ENCODE results near the gene KCNT2.

Gene KCNT2

DNA sequence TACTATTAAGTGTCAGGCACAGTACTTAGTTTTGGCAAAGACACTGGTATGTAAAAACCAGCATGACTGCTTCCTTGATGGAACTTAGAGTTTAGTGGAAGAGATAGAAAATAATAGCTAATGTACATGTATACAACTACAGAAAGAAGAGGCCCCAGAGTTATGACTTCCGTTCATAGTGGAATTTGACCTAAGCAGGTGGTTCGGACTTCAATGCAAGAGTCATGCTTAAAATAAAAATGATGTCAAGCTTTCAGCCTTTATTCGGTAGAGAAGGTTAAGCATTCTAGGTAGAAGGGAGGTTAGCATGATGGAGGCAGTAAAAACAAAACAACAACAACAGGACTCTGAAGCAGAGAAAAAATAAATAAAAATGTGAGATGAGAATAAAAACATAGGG lies 165.9 kb downstream of the KCNT2 start:
- Histone ChIP-seq H3K27ac (no peak overlapping the region), H3K4me2 (no peak overlapping the region), H2AFZ (ENCODE audit: low read depth) (no peak overlapping the region), H4K20me1 (ENCODE audit: insufficient read depth) (no peaks in the 10 kb centered on the region), H3K79me2 (ENCODE audit: insufficient read depth, low read depth) (no peaks in the 10 kb centered on the region), H3K27me3 (ENCODE audit: insufficient read depth, low read depth) (no peaks in the 10 kb centered on the region), H3K36me3 (ENCODE audit: insufficient read depth) (no peaks in the 10 kb centered on the region), H3K4me3 (IDR thresholded peaks at IDR 0.05; ENCODE audit: insufficient read depth, low read depth, low read length) (no peak overlapping the region), H3K4me1 (ENCODE audit: low read depth, poor library complexity, severe bottlenecking) (no peaks in the 10 kb centered on the region), H3K9ac (no peak overlapping the region)
- TF ChIP-seq, protein P1, sequence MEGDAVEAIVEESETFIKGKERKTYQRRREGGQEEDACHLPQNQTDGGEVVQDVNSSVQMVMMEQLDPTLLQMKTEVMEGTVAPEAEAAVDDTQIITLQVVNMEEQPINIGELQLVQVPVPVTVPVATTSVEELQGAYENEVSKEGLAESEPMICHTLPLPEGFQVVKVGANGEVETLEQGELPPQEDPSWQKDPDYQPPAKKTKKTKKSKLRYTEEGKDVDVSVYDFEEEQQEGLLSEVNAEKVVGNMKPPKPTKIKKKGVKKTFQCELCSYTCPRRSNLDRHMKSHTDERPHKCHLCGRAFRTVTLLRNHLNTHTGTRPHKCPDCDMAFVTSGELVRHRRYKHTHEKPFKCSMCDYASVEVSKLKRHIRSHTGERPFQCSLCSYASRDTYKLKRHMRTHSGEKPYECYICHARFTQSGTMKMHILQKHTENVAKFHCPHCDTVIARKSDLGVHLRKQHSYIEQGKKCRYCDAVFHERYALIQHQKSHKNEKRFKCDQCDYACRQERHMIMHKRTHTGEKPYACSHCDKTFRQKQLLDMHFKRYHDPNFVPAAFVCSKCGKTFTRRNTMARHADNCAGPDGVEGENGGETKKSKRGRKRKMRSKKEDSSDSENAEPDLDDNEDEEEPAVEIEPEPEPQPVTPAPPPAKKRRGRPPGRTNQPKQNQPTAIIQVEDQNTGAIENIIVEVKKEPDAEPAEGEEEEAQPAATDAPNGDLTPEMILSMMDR (conservative IDR thresholded peaks at IDR 0.05; ENCODE audit: low read depth, low read length) = no peak

DNA sequence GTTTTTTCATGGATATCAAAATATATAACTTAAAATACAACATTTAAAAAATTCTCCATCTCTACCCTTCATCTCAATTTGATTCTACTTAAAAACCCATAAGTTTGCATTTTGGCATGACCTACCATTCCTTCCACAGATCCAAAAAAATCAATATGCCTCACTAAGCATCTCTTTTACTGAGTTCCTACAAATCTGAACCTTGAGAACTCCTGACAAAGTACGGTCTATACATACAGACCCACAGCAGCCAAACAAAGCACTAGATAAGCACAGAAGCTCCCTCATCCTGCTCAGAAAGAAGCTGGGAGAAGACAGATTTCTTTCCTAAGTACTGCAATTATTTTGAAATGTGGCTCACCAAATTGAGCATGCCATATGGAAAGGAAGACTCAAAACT lies 167.5 kb downstream of the KCNT2 start:
- H4K20me1 ChIP-seq (ENCODE audit: insufficient read depth) = no peaks in the 10 kb centered on the region
- no peaks in the 10 kb centered on the region for H3K27me3 ChIP-seq (ENCODE audit: insufficient read depth, low read depth)
- no peaks in the 10 kb centered on the region for H3K36me3 ChIP-seq (ENCODE audit: insufficient read depth)
- TF ChIP-seq, protein P1 (conservative IDR thresholded peaks at IDR 0.05; ENCODE audit: low read depth, low read length) = no peak
- H3K9ac ChIP-seq = no peak overlapping the region
- H2AFZ ChIP-seq (ENCODE audit: low read depth) = no peak overlapping the region
- H3K4me3 ChIP-seq (IDR thresholded peaks at IDR 0.05; ENCODE audit: insufficient read depth, low read depth, low read length) = no peak overlapping the region
- H3K4me2 ChIP-seq = no peak overlapping the region
- no peak overlapping the region for H3K27ac ChIP-seq
- H3K4me1 ChIP-seq (ENCODE audit: low read depth, poor library complexity, severe bottlenecking) = no peaks in the 10 kb centered on the region
- no peaks in the 10 kb centered on the region for H3K79me2 ChIP-seq (ENCODE audit: insufficient read depth, low read depth)

DNA sequence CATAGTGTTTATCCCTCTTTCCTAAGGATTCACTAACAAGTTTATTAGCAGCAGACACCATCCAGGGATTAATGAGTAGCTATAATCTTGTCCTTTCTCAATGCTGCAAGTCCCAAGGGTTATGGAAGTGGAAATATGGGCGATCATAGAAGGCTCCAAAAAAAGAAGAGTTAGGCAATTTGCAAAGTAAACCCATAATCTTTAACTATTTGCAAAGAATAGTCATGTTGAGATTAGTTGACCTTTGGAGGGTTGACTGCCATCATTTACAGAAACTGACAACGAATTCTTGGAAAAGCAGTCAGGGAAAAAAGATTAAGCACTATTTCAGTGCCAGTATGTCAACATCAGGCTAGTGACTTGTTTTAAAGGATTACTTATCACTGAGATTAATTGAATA lies 169.9 kb downstream of the KCNT2 start:
- Histone ChIP-seq H3K4me2 (no peak overlapping the region), H4K20me1 (ENCODE audit: insufficient read depth) (no peaks in the 10 kb centered on the region), H3K9ac (no peak overlapping the region), H3K4me1 (ENCODE audit: low read depth, poor library complexity, severe bottlenecking) (no peaks in the 10 kb centered on the region), H3K4me3 (IDR thresholded peaks at IDR 0.05; ENCODE audit: insufficient read depth, low read depth, low read length) (no peak overlapping the region), H3K27me3 (ENCODE audit: insufficient read depth, low read depth) (no peaks in the 10 kb centered on the region), H3K79me2 (ENCODE audit: insufficient read depth, low read depth) (no peaks in the 10 kb centered on the region), H2AFZ (ENCODE audit: low read depth) (no peak overlapping the region), H3K36me3 (ENCODE audit: insufficient read depth) (no peaks in the 10 kb centered on the region), H3K27ac (no peak overlapping the region)
- TF ChIP-seq, protein P1 (conservative IDR thresholded peaks at IDR 0.05; ENCODE audit: low read depth, low read length) = no peak

DNA sequence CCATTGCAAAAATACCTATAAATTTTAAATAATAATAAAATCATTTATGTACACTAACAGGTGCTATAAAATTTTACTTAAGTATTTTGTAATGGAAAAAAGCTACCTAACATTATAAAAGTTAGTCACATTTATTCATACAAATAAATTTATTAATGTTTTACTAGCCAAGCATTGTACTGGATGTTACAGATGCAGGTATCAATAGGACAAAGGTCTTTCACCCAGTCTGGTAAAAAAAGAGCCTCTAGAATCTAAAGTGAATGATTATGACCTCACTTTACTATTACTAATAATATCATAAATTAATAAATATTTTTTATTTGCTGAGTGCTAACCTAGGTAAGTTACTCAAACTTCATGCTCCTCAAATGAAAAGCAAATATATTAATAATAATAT lies 170.6 kb downstream of the KCNT2 start:
- no peak overlapping the region for H3K9ac ChIP-seq
- no peaks in the 10 kb centered on the region for H3K79me2 ChIP-seq (ENCODE audit: insufficient read depth, low read depth)
- TF ChIP-seq, protein P1 (conservative IDR thresholded peaks at IDR 0.05; ENCODE audit: low read depth, low read length) = no peak
- H3K27ac ChIP-seq = no peak overlapping the region
- no peak overlapping the region for H3K4me2 ChIP-seq
- no peaks in the 10 kb centered on the region for H3K4me1 ChIP-seq (ENCODE audit: low read depth, poor library complexity, severe bottlenecking)
- no peaks in the 10 kb centered on the region for H4K20me1 ChIP-seq (ENCODE audit: insufficient read depth)
- H3K4me3 ChIP-seq (IDR thresholded peaks at IDR 0.05; ENCODE audit: insufficient read depth, low read depth, low read length) = no peak overlapping the region
- H2AFZ ChIP-seq (ENCODE audit: low read depth) = no peak overlapping the region
- H3K27me3 ChIP-seq (ENCODE audit: insufficient read depth, low read depth) = no peaks in the 10 kb centered on the region
- no peaks in the 10 kb centered on the region for H3K36me3 ChIP-seq (ENCODE audit: insufficient read depth)

DNA sequence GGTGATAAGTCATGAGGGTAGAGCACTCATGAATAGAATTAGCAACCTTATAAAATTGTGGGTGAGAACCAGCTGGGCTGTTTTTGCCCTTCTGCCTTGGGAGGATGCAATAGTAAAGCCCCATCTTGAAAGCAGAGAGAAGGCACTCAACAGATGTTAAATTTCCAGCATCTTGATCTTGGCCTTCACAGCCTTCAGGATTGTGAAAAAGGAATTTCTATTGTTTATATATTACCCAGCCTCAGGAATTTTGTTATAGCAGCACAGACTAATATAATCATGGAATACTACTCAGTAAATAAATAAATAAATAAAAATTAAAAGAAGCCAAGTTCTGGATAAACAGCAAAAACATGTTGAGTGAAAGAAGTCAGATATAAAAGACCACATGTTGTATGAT lies 175.2 kb downstream of the KCNT2 start:
- Histone ChIP-seq H3K9ac (no peak overlapping the region), H3K4me2 (no peak overlapping the region), H3K27me3 (ENCODE audit: insufficient read depth, low read depth) (no peaks in the 10 kb centered on the region), H3K4me3 (IDR thresholded peaks at IDR 0.05; ENCODE audit: insufficient read depth, low read depth, low read length) (no peak overlapping the region), H4K20me1 (ENCODE audit: insufficient read depth) (no peaks in the 10 kb centered on the region), H3K79me2 (ENCODE audit: insufficient read depth, low read depth) (no peaks in the 10 kb centered on the region), H2AFZ (ENCODE audit: low read depth) (no peak overlapping the region), H3K27ac (no peak overlapping the region), H3K36me3 (ENCODE audit: insufficient read depth) (no peaks in the 10 kb centered on the region), H3K4me1 (ENCODE audit: low read depth, poor library complexity, severe bottlenecking) (no peaks in the 10 kb centered on the region)
- TF ChIP-seq, protein P1 (conservative IDR thresholded peaks at IDR 0.05; ENCODE audit: low read depth, low read length) = no peak

All from KMS-11 (cell line).